IMR-90 (cell line): ENCODE data around the gene ACTN1. TPM values are rescaled to one million over a fixed set of nuclear protein-coding genes. Genes with fewer than 3 reads are reported as not detected.
A peak's percentile ranks its signal among the peaks of the same experiment; 100 is the strongest.

Experiments used
- ATAC-seq: fragments of 200-7000 bp; cut with Tn5 transposase; 2 replicates; pipeline ENCODE4 v1.9.1; 2020; ENCODE audit warnings: low read depth, mild to moderate bottlenecking, moderate library complexity
- BruUV-seq: library from RNA; stranded (reverse); fragments of 400-500 nt; replicated peaks from 2 replicates; lab custom pipeline; 2021; lab: Mats Ljungman, UMichigan
- CTCF ChIA-PET: fragments of 300-600 bp; formaldehyde crosslinking; extraction: SDS; loops from one replicate; lab custom pipeline; 2021; ENCODE audit warnings: antibody characterized with exemption; lab: Yijun Ruan, JAX
- POLR2A ChIA-PET: fragments of 300-600 bp; sonication (Branson Sonifier 250); formaldehyde crosslinking; loops from one replicate; lab custom pipeline; 2022; ENCODE audit warnings: antibody characterized with exemption; ENCODE audit not compliant: unreplicated experiment; lab: Charles Lee
- DNase-seq: peaks from one replicate; pipeline ENCODE4 v3.0.0; 2013
- H2AFZ ChIP-seq: replicated peaks from 2 replicates; pipeline ENCODE3; 2013; ENCODE audit warnings: low read length, mild to moderate bottlenecking; ENCODE audit not compliant: poor library complexity
- H2AK5ac ChIP-seq: 2 replicates; pipeline ENCODE4 v1.6.1; 2013; ENCODE audit warnings: low read depth, low read length, inconsistent platforms
- H2AK9ac ChIP-seq: replicated peaks from 2 replicates; pipeline ENCODE3; 2013; ENCODE audit warnings: mild to moderate bottlenecking, low read depth, low read length, moderate library complexity; ENCODE audit not compliant: poor library complexity
- H2BK120ac ChIP-seq: 2 replicates; pipeline ENCODE4 v1.6.1; 2013; ENCODE audit warnings: low read depth, low read length, inconsistent platforms
- H2BK15ac ChIP-seq: 3 replicates; pipeline ENCODE4 v1.6.1; 2013; ENCODE audit warnings: low read depth, low read length, inconsistent platforms
- H2BK20ac ChIP-seq: 2 replicates; pipeline ENCODE4 v1.6.1; 2013; ENCODE audit warnings: low read depth, mild to moderate bottlenecking, inconsistent platforms, low read length, moderate library complexity
- H2BK5ac ChIP-seq: 2 replicates; pipeline ENCODE4 v1.6.1; 2013; ENCODE audit warnings: mild to moderate bottlenecking, low read depth, low read length, inconsistent platforms; ENCODE audit not compliant: poor library complexity, severe bottlenecking
- H3K14ac ChIP-seq: replicated peaks from 2 replicates; pipeline ENCODE4 v1.6.1; 2013; ENCODE audit warnings: low read depth, low read length, inconsistent platforms
- H3K18ac ChIP-seq: 2 replicates; pipeline ENCODE4 v1.6.1; 2013; ENCODE audit warnings: low read depth, low read length, control low read depth
- H3K23ac ChIP-seq: 2 replicates; pipeline ENCODE4 v1.6.1; 2013; ENCODE audit warnings: low read depth, low read length, inconsistent platforms
- H3K27ac ChIP-seq: 2 replicates; pipeline ENCODE4 v1.5.1; 2013; ENCODE audit warnings: mild to moderate bottlenecking, control low read depth, low read length; ENCODE audit not compliant: insufficient read depth
- H3K27me3 ChIP-seq: 2 replicates; pipeline ENCODE4 v1.6.1; 2013; ENCODE audit warnings: low read length; ENCODE audit not compliant: control insufficient read depth, insufficient read depth
- H3K36me3 ChIP-seq: 2 replicates; pipeline ENCODE4 v1.6.1; 2013; ENCODE audit warnings: low read length, mixed read lengths; ENCODE audit not compliant: control insufficient read depth, insufficient read depth
- H3K4ac ChIP-seq: 2 replicates; pipeline ENCODE4 v1.6.1; 2013; ENCODE audit warnings: low read depth, low read length, inconsistent platforms
- H3K4me1 ChIP-seq: 2 replicates; pipeline ENCODE4 v1.6.1; 2013; ENCODE audit warnings: low read length, mixed read lengths; ENCODE audit not compliant: control insufficient read depth, insufficient read depth
- H3K4me2 ChIP-seq: 2 replicates; pipeline ENCODE4 v1.6.1; 2013; ENCODE audit warnings: low read depth, mild to moderate bottlenecking, control low read depth, low read length, moderate library complexity
- H3K4me3 ChIP-seq: 2 replicates; pipeline ENCODE4 v1.5.1; 2013; ENCODE audit warnings: low read depth, mild to moderate bottlenecking, control low read depth, low read length, moderate library complexity; ENCODE audit not compliant: insufficient read depth
- H3K56ac ChIP-seq: 2 replicates; pipeline ENCODE4 v1.6.1; 2013; ENCODE audit warnings: low read length, inconsistent platforms; ENCODE audit not compliant: insufficient read depth; ENCODE audit errors: extremely low read depth
- H3K79me1 ChIP-seq, 2 experiments: 2 replicates each; pipeline ENCODE4 v1.6.1; 2013; ENCODE audit warnings: low read length in 2 of 2, inconsistent platforms in 1 of 2, low read depth in 1 of 2
- H3K9ac ChIP-seq: 2 replicates; pipeline ENCODE4 v1.6.1; 2013; ENCODE audit warnings: low read depth, low read length, control low read depth
- H3K9me1 ChIP-seq: 2 replicates; pipeline ENCODE4 v1.6.1; 2013; ENCODE audit warnings: low read length, inconsistent platforms; ENCODE audit not compliant: insufficient read depth
- H3K9me3 ChIP-seq: 2 replicates; pipeline ENCODE4 v1.6.1; 2013; ENCODE audit warnings: low read length; ENCODE audit not compliant: control insufficient read depth, insufficient read depth
- H4K20me1 ChIP-seq: 2 replicates; pipeline ENCODE4 v1.6.1; 2013; ENCODE audit warnings: low read length, inconsistent platforms; ENCODE audit not compliant: insufficient read depth
- H4K5ac ChIP-seq: 2 replicates; pipeline ENCODE4 v1.6.1; 2013; ENCODE audit warnings: mild to moderate bottlenecking, low read depth, low read length, control low read depth
- H4K8ac ChIP-seq, 2 experiments: 2 replicates each; pipeline ENCODE4 v1.6.1; 2013; ENCODE audit warnings: low read depth in 2 of 2, low read length in 2 of 2, control low read depth in 1 of 2, inconsistent platforms in 1 of 2
- H4K91ac ChIP-seq: 2 replicates; pipeline ENCODE4 v1.6.1; 2013; ENCODE audit warnings: low read depth, low read length, inconsistent platforms; ENCODE audit not compliant: insufficient read depth
- MXI1 ChIP-seq: IDR thresholded peaks from 2 replicates; pipeline ENCODE4 v1.6.1; 2012; ENCODE audit warnings: low read depth, mild to moderate bottlenecking, low read length, moderate library complexity, borderline replicate concordance
- dilution Hi-C: fragments of 300-500 bp; cut with HindIII; formaldehyde crosslinking; loops from one replicate; pipeline ENCODE4 v1.14.3; 2018; ENCODE audit warnings: low sequenced_read_pairs; ENCODE audit not compliant: unreplicated experiment
- in situ Hi-C: fragments of 300-500 bp; cut with MboI; formaldehyde crosslinking; loops from 3 replicates; pipeline ENCODE4 v1.14.3; 2019; ENCODE audit warnings: low sequenced_read_pairs, inconsistent platforms, mixed read lengths
- intact Hi-C: fragments of 100-400 bp; cut with micrococcal nuclease; formaldehyde crosslinking; loops from 2 replicates; pipeline ENCODE4 v1.10.0; 2022
- polyA plus RNA-seq, 3 experiments: library from polyadenylated mRNA; depleted of rRNA; stranded (reverse); fragments of >200 nt; gene quantifications; 2 replicates each; pipeline ENCODE4 v1.2.3, GENCODE V29; 2012; ENCODE audit warnings: low replicate concordance in 1 of 3
- total RNA-seq: library from RNA; depleted of rRNA; stranded (reverse); fragments of >200 nt; gene quantifications from 2 replicates; pipeline ENCODE4 v1.2.3, GENCODE V29; 2012
- TF ChIP-seq, protein P1 (sequence below): conservative IDR thresholded peaks from 2 replicates; pipeline ENCODE4 v1.5.1; 2012; ENCODE audit warnings: mild to moderate bottlenecking, low read depth, low read length, improper control_type of control experiment

Gene ACTN1
- total and polyA plus RNA-seq, 2 of the 4 experiments (the other 2 are of a cell fraction), result 684 to 766 TPM

DNA sequence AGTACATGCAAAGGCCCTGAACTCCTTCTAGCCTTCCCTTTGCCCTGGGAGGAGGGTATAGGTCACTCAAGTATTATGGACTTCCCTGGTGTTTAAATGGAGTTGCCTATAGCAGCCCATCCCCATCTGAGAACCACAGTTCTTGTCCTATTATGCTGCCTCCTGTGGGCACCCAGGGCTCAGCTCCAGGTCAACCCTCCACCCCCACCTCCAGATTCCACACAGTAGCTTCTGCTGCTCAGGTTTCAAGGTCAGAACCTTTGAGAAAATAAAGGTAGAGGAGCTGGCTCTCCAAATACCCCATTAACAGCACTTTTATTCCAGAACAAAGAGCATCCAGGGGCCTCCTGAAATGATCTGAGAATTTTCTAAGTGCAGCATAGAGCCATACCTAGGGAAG, 57.4 kb downstream of the ACTN1 start:
- Histone ChIP-seq H2AK5ac (no peak overlapping the region), H3K14ac (no peak overlapping the region), H3K56ac (no peak overlapping the region), H4K8ac (no peak overlapping the region), H3K27ac (peak overlapping the region; percentile 32; the same call in 1 of the 2 replicates), H4K91ac (no peak overlapping the region), H2AK9ac (no peak overlapping the region), H3K27me3 (no peaks in the 10 kb centered on the region), H3K79me1 (peaks cover 23 to 94% of the 10 kb centered on the region in 2 experiments), H3K4me1 (peaks cover 31% of the 10 kb centered on the region), H4K20me1 (peaks cover 99% of the 10 kb centered on the region), H3K4me2 (no peak overlapping the region), H3K4me3 (no peak overlapping the region), H3K9ac (no peak overlapping the region), H4K5ac (no peak overlapping the region), H2BK20ac (no peak overlapping the region), H3K9me1 (peaks cover 36% of the 10 kb centered on the region), H2BK15ac (no peak overlapping the region), H3K36me3 (peaks cover 87% of the 10 kb centered on the region), H3K9me3 (no peaks in the 10 kb centered on the region), H2BK5ac (no peak overlapping the region), H3K18ac (no peak overlapping the region), H2BK120ac (no peak overlapping the region), H3K4ac (no peak overlapping the region), H3K23ac (no peak overlapping the region; the same call in 1 of the 2 replicates), H2AFZ (no peak overlapping the region)
- POLR2A ChIA-PET, result no interaction called here
- intact Hi-C loops (no loop called here), dilution Hi-C loops (no loop called here), in situ Hi-C loops (no loop called here)
- TF ChIP-seq MXI1, result no peak
- TF ChIP-seq, protein P1, sequence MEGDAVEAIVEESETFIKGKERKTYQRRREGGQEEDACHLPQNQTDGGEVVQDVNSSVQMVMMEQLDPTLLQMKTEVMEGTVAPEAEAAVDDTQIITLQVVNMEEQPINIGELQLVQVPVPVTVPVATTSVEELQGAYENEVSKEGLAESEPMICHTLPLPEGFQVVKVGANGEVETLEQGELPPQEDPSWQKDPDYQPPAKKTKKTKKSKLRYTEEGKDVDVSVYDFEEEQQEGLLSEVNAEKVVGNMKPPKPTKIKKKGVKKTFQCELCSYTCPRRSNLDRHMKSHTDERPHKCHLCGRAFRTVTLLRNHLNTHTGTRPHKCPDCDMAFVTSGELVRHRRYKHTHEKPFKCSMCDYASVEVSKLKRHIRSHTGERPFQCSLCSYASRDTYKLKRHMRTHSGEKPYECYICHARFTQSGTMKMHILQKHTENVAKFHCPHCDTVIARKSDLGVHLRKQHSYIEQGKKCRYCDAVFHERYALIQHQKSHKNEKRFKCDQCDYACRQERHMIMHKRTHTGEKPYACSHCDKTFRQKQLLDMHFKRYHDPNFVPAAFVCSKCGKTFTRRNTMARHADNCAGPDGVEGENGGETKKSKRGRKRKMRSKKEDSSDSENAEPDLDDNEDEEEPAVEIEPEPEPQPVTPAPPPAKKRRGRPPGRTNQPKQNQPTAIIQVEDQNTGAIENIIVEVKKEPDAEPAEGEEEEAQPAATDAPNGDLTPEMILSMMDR, result 0 out of 2 replicates have a peak, but pooled peaks have one; percentile 12
- DNase-seq, result no peak
- CTCF ChIA-PET, result no interaction called here
- BruUV-seq, result no TSS peak
- 0 out of 2 replicates have a peak, but pooled peaks have one; percentile 5 for ATAC-seq
